Activated CD4-positive, alpha-beta T cell treated with anti-CD3 and anti-CD28 coated beads for 1 hour (primary cell): ENCODE data around the gene SPECC1L.

Source experiments
- DNase-seq: peaks from one replicate; pipeline ENCODE4 v3.0.0-alpha.2; 2020

Gene SPECC1L

DNA sequence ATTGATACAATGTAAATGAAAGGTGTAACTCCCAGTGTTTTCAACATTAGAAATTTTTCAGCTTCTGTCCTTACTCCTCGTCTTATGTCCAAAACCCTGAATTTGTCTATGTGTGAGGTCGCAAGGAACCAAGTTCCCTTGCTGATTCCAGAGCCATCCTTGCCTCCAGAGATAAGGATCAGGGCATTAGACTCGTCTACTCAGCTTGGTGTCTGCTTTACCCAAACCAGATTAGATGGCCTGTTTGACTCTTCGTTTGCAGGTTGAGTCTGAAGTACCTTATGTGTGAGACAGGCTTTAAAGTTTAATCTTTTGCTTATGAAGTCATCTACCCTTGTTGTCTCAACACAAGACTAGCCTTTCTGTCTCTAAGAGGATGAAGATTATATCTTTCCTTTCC is 55.6 kb downstream of the SPECC1L start:
- no peak for DNase-seq

DNA sequence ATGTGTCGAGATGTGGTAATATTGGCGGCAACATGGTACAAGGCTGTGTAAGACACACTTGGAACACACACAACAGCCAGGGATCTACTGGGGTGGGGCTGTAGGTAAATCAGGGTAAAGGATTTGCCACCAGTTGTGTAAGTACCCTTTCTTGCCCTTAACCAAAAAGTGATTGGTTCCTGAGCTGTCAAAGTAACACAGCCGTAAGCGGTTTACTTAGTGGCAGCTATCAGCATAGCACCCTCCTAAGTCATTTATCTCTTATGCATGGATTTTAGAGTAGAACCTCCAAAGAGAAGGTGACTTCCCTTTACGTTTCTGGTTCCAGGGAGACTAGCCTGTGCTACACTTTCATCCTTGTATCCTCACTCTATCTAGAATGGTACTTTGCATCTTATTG is 57.2 kb downstream of the SPECC1L start:
- no peak for DNase-seq

DNA sequence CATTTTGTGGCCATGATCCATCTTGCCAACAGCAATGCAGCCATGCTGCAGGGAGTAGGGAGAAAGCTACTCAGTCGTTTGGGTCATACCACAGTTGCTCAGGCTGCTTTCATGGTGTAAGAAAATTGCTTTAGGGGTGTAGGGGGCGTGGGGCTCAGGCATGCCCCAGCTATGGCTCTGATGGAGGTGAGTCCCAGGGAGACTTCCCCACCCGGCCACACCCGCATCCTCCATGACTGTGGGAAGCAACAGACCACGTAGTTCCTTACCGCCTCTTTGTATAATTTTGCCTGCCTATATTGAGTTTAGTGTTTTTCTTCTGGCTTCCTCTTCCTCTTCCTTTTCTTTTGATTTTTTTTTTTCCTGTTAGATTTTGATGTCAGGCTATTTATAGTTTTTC is 58.8 kb downstream of the SPECC1L start:
- no peak for DNase-seq

DNA sequence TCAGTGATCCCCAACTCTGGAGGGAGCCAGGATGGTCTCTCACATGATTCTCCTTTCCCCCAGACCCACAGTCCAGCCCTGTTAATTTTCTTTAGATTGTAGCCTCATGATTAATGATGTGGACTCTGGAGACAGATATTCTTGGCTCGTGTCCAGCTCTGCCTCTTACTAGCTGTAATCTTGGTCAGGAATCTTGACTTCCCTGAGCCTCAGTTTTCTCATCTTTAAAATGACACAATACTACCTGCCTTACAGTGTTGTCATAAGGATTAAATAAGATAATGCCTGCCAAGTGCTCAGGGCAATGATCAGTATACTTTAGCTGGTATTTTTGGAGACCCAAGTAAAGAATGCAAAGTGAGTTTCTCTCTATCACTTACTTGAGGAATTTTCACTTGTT is 60.0 kb downstream of the SPECC1L start:
- DNase-seq, result no peak

DNA sequence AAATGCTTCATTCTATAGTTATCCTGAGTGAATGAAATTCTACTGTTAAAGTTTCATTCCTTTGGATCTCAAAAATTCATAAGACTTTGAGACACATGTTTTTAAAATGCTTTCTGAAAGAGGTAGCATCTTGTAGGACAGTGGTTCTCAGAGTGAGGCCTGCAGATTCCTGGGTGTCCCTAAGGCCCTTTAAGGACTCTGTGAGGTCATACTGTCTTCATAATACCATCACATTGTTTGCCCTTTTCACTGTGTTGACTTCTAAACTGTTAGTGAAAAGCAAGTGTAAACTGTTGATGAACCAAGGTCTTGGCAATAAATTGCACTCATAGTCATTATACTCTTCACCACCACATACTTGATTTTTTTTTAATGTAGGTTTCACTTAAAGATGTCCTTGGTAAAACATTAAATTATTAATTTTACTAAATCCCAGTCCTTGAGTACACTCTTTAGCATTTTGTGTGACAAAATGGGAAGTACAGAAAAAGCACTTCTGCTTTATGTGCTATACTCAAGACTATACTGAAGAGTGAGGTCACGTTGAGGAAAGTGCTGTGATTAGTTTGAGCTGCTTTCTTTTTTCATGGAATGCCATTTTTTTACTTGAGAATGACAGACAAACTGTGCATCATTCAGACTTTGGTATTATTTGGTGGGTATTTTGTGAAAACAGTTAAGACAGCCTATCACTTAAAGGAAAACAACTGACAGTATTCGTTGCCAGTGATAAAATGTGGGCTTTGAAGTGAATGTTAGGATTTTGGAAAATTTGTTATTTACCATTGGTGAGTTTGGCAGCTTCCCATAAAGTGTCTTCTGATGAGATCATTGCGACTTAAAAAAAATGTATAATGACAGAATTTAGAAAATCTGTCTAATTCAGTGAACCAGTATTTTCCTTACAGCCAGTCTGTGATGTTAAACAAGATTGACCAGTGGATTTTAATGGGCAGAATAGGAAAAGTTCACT is 61.1 kb downstream of the SPECC1L start:
- no peak for DNase-seq

DNA sequence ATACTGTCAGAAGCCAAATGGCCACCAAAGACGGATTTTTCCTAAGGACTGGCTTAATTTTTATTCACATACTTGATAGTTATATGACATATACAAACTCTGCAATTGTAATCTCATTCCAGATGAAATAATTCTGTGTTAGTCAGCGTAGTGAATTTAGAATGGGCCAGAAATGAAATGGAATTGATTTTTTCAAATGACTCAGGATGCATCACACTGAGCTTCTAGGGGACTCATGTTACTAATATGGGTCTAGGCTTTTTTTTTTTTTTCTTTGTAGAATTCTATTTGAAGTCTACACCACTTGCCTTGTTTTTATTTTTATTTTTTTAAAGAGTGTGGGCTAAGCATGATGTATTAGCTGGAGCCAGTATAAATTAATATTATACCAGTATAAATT is 62.7 kb downstream of the SPECC1L start:
- DNase-seq, result no peak

DNA sequence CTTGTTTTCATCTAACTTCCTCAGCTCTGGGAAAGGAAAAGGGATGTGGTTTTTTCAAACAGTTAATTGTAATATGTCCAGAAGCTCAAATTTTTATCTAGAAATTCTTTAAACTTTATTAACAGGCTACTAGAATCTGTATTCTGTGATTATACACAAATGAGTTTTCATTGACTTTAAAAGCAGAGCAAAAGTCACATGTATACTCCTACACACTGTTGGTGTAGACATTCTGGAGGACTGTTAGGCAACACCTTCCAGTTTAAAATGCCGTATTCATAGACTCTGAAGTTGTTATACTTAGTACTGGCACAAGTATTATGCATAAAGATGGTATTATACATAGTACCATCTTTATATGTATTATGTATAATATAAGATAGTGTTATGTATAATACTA is 64.9 kb downstream of the SPECC1L start:
- DNase-seq, result no peak

DNA sequence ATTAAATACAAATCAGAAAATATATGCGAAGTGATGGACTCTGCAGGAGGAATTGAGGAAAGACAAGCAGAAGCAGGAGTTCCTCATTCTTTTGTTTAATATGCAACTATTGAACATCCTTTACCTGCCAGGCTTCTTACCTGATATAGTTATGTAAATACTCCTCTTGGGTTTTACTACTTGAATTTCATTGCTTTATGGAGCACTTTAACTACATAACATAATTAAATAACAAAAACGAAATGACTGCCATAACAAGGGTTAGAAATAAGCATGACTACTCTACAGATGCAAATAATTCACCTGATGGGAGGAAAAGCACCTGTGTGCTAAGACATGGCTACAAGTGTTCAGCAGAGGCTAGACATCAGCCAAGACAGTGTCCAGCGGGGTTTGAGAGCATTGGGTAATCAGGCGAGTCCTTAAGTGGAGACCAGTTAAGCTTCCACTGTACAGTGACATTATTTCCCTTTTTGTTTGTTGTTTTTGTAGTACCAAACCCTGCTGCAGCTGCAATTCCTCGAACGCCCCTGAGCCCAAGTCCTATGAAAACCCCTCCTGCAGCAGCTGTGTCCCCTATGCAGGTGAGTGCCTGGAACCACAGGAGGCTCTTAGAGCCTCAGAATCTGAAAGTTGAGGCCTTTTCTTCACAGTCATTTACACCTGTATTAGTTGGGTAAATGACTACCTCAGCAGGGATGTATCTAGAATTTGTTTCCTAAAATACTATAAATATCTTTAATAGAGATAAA is 67.4 kb downstream of the SPECC1L start:
- no peak for DNase-seq

DNA sequence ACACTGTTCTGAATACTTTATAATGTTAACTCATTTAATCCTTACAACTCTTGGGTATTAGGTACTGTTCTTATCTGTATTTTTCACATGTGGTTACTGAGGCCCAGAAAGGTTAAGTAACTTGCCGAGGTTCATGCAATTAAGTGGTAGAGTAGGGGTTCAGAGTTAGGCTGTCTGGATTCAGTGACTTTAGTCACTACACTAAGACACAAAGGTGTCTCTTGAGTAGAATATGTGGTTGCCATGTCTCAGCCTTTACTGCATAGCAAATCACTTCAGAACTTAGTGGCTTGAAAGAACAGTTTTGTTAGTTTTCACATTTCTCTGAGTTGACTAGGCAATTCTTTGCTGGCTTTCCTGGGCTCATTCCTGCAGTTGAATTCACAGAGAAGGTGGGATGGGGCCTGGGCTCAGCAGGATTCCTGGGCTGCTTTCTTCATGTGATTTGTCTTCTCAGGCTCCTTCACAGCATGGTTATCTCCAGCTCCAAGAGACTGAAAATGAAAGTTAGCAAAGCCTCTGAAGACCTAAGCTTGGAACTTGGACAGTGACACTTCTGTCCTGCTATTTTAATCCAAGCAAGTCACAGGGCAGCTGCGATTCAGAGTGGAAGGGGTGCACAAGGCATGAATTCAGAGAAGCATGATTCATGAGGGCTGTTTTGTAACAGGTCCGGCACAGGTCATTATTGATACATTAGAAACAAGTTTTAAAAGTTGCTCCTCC is 68.3 kb downstream of the SPECC1L start:
- no peak for DNase-seq

DNA sequence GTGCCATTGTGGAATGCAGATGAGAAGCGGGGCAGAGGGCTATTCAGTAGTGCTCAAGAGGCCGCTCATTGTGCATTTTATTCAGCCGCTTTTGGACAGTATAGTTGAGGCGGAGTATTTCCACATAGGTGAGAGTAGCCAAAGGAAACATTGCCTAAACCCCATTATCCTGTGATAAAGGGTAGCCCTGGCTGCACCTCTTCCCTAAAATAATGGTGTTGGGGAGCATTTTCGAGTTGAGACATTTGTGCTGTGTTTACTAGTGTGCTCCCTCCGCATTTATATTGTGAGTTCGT is 68.8 kb downstream of the SPECC1L start:
- DNase-seq, result no peak

DNA sequence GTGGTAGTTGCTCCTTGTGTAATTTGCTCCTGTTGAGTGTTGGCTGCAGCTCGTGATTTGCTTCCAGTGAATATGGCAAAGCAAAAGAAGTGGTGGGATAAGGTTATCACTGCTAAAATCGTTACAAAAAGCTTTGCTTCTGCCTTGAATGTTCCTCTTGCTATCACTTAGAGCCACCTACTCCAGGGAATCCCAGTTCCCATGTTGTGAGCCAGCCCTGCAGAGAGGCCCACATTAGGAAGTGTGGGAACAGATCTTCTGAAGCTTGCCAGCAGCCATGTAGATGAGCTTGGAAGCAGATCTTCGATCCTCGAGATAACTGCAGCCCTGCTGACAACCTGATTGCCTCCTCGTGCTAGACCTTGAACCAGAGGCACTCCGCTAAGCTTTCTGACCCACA is 71.0 kb downstream of the SPECC1L start:
- DNase-seq, result no peak

DNA sequence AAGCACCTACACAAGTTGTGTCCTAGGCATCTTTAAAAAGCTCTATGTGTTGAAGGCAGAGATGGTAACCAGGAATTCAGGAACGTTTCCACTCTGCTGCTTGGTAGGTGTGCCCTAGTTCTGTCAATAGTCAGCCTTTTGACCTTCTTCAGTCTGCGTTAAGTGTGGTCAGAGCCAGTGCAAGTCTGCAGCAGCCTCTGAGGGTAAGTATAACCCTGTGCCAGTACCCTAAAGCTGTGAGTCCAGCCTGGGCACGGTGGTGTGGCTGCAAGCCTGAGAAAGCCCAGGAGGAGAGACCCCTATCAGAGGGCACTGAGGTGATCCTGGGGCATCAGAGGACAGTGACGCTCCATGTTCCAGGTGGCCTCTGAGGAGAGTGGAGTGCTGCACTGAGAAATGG is 80.0 kb downstream of the SPECC1L start:
- no peak for DNase-seq

DNA sequence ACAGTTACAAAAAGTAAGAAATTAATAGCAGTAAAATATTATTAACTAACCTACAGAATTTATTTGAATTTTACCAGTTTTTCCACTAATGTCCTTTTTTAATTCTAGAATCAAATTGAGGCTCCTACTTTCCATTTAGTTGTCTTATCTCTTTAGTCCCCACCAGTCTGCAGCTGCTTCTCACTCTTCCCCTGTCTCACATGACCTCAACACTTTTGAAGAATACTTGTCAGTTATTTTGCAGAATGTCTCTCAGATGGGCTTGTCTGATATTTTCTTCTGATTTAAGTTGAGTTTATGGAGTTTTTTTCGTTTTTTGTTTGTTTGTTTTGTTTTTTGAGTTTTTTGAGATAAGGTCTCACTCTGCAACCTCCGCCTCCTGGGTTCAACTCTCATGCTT is 82.5 kb downstream of the SPECC1L start:
- no peak for DNase-seq

DNA sequence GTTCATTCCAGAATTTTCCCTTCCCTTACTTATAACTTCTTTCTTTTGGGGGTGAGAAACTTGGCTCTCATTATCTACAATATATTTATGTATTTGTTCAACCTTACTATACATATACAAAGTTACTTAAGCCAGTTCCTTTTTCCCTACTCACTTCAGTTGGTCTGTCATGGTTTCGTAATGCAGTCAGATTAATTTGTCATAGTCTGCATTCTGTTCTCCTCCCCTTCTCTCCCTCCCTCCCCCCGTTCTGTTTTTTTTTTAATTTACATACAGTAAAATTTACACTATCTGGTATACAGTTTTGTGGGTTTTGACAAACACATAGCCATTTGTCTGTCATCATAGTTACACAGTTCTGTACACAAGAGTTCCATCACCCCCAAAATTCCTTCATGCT is 84.9 kb downstream of the SPECC1L start:
- DNase-seq, result no peak

DNA sequence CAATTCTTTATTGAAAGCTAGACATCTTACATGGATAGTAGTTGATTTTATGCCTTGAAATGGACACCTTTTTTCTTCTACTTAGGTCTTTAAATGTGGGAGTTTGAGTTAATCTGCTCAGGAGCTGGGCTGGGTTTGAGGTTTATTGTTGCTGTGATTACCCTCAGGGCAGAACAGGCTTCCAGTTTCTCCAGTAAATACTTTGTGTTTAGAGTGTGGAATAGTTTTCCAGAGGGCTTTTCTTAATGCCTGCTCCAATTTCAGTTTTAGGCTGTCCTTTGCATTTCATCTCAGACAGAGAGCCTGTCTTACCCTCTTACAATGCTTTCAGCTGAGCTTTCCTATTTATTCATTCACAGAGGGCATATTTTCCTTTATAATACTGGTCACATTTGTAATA is 86.9 kb downstream of the SPECC1L start:
- no peak for DNase-seq

DNA sequence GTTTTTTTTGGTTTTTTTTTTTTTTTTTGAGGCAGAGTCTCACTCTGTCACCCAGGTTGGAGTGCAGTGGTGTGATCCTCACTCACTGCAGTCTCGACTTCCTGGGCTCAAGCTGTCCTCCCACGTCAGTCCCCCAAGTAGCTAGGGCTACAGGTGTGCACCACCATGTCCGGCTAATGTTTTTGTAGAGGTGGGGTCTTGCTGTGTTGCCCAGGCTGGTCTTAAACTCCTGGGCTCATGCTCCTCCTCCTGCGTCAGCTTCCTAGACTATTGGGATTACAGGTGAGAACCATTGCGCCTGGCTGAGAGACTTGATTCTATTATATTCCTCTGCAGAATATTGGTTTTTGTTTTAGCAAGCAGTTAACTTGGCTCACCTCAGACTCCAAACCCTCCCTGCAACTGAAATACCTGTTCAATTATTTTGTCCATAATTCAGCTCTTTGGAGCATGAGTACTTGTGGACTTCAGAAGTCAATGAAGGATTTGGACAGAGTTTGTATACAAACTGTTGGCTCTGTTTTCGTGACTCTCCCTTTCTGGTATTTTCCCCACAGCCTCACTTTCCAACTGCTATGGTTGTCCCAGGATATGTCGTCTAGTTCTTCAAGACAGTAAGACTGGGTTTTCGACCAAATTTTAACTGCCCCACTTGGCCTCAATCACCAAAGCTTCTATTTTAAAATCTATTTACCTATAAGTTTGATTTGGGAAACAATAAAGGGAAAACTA is 87.6 kb downstream of the SPECC1L start:
- no peak for DNase-seq

DNA sequence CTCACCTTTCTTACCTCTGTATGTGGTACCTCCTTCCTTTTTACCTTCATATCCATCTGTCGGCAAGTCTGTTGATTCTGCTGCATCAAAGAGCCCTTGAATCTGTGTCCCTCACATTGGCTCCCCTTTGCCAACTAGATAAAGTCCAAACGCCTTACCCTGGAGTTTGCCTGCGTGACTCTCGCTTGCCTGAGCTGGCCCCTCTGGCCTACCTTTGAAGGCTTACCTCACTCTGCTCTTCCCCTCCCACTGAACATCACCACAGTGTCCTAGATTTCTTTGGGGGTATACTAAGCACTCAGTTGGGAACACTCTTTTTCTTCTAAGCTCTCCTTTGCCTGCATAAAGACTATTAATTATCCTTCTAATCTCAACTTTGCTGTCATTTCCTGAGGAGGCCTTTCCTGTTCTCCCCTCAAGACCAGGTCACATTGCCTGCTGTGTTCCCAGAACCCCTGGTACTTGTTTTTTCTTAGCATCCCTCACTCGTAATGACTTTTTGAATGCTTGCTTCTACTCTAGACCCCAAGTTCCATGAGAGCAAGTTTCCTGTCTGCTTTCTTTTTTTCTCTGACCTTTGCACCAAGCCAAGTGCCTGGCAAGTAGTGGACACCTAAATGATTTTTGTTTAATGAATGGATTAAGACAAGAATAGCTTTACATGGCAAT is 89.0 kb downstream of the SPECC1L start:
- no peak for DNase-seq

DNA sequence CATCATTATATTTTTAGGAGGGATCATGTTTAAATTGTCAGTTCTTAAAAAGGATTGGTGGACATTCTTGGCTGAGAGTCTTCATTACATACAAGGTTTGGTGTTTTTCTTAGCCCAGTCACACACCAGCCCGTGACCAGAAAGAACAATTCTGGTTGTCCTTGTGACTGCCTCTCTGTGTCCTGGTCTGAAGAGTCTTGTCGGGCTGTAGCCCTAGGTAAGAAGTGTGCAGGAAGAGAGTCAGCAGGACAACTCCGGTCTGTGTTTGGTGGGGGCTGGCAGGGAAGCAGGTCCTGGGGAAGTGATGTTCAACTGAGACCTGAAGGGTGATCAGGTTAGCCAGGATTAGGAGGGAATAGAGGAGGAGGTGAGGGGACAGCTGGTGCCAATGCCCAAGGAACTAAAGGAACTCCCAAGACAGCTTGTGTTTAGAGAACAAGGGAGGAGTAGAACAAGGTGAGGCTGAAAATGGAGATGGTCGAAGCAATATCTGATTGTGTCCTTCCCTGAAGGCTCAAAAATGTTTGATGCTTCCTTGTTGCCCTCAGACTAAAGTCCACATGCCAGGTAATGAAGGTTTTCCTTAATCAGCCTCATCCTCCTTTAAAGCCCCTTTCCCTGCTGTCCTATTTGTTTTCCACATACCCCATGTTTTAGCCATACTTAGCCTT is 91.5 kb downstream of the SPECC1L start:
- DNase-seq, result no peak

DNA sequence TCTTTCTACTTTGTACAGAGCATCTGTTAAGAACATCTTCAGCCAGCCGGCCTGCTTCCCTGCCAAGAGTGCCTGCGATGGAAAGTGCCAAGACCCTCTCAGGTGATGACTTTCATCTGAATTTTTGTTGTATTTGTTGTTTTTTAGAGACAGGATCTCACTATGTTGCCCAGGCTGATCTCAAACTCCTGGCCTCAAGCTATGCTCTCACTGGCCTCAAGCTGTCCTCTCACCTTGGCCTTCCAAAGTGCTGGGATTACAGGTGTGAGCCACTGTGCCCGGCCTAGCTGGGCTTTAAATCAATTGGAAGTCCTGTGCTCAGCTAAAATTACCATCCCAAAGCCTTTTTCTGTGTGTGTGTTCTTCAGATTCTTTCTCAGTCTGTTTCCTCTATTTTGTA is 92.6 kb downstream of the SPECC1L start:
- no peak for DNase-seq

DNA sequence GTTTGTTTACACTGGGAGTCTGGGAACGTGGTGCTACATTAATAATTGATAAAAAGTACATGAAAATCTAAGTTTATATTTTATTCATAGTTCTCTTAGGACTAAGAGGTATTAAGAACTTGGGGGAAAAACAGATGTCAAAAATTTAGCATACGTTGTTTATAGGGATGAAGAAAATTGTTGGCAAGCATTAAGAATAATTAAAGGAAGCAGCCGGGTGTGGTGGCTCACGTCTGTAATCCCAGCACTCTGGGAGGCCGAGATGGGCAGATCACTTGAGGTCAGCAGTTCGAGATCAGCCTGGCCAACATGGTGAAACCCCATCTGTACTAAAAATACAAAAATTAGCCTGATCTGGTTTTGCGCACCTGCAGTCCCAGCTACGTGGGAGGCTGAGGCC is 96.1 kb downstream of the SPECC1L start:
- no peak for DNase-seq

DNA sequence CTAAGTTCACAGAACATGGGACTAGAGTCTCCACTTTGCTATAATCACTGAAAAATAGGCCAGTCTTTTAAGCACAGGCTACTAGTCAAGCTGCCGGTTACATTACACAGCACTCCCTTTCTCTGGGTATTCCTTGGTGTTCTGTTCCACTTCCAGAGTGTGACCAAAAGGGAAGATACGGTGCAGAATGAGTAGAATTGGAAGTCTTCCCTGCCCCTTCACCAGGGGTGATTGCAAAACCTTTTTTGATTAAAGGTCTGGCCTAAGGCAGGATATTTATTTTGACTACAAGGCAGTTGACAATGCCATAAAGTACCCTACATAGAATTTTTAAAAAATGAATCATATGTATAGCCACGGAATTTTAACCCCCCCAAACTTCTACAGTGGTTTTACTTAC is 97.2 kb downstream of the SPECC1L start:
- no peak for DNase-seq

DNA sequence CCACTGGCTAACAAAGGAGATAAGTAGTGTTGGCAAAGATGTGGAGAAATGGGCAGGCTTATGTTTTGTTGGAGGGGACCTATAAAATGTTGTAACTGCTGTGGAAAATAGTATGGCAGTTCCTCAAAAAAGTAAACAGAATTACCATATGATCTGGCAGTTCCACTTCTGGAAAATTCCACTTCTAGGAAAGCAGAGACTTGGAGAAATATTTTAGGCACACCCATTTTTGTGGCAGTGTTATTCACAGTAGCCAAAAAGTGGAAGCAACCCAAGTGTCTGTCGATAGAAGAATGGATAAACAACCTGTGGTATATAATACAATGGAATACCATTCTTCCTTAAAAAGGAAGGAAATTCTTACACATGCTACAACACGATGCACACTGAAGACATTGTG is 99.8 kb downstream of the SPECC1L start:
- DNase-seq, result no peak
